Panc1 (cell line): ENCODE data around the gene STK39.

Experiments
- POLR2AphosphoS5 ChIP-seq: IDR thresholded peaks from 2 replicates; pipeline ENCODE4 v1.6.1; 2012; ENCODE audit warnings: mild to moderate bottlenecking, low read depth, low read length, moderate library complexity
- TCF7L2 ChIP-seq: IDR thresholded peaks from 2 replicates; pipeline ENCODE4 v1.6.1; 2011; ENCODE audit warnings: mild to moderate bottlenecking, low read depth, low read length, inconsistent platforms
- TF ChIP-seq, protein P1 (sequence below): fragments of 450-650 bp; IDR thresholded peaks from 2 replicates; pipeline ENCODE4 v1.5.1; 2017; ENCODE audit warnings: mild to moderate bottlenecking

DNA sequence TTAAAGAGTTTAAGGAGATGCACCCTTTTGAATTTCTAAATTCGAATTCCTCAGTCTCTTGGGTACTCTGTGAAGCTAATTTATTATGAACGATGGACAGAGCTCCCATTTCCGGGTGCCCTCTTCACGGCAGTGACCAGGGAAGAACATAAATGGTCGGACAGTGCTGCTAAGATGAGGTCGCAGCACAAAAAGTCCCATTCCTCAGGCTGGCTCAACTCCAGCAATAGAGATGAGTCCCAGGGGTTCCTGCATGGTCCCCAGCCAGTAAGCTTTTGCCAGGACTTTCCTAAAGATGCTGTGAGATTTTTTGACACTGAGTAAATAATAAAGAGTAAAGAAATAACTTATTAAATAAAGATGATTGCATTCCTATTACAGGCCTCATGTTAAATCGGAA, 43.0 kb upstream of the STK39 start:
- TF ChIP-seq TCF7L2 (no peak), POLR2AphosphoS5 (no peak)
- TF ChIP-seq, protein P1, sequence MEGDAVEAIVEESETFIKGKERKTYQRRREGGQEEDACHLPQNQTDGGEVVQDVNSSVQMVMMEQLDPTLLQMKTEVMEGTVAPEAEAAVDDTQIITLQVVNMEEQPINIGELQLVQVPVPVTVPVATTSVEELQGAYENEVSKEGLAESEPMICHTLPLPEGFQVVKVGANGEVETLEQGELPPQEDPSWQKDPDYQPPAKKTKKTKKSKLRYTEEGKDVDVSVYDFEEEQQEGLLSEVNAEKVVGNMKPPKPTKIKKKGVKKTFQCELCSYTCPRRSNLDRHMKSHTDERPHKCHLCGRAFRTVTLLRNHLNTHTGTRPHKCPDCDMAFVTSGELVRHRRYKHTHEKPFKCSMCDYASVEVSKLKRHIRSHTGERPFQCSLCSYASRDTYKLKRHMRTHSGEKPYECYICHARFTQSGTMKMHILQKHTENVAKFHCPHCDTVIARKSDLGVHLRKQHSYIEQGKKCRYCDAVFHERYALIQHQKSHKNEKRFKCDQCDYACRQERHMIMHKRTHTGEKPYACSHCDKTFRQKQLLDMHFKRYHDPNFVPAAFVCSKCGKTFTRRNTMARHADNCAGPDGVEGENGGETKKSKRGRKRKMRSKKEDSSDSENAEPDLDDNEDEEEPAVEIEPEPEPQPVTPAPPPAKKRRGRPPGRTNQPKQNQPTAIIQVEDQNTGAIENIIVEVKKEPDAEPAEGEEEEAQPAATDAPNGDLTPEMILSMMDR: no peak
